HG02852 (cell line): Measurements from ENCODE around the gene EVPL.
"Not testable (repeated sequence)": the region's sequence is repeated elsewhere in the genome, so short reads cannot be mapped to it uniquely, and the experiment has no call there.

Experiments used
- ATAC-seq: cut with Tn5 transposase; IDR thresholded peaks from one replicate; pipeline ENCODE4 v1.9.1; 2021; ENCODE audit warnings: mild to moderate bottlenecking, moderate library complexity; ENCODE audit not compliant: unreplicated experiment

EVPL gene

GRCh38 chr17:75969044-75969443 lies 58.1 kb downstream of the EVPL start:
- ATAC-seq: not testable (repeated sequence)

- ATAC-seq: no peak
These were observed 61.6 kb downstream of the EVPL start for GRCh38 chr17:75965468-75965867.

DNA sequence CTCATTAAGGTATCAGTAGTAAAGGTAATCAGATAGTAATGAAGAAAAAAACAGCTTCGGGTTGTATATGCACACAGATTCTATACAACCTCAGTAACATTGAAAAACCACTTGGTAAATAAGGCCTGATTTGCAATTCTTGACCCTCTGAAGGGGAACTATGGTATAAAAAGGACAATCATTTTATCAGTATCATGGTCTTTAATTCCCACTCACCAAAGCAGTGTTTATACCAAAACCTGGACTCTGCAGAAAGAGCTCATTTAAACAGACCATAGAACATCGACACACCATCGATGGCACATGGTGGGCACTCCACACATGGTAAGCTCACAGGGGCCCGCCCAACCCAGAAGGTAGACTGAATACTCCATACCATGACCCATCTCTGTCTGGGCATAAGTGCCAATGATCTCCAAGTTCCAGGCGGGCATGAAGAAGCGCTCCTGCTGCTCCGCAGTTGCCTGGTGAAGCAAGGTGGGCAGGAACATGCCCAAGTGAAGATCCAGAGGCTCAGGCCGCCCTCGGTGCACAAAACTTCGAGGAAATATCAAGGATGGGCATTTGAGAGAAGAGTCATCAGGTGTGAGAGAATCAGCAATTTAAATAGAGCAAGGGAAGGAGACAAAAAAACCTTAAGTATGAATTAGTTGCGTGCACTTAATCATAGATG lies 67.1 kb downstream of the EVPL start:
- ATAC-seq: no peak

- no peak for ATAC-seq
These were observed 67.9 kb downstream of the EVPL start for GRCh38 chr17:75959051-75959838.
